CD4-positive, alpha-beta T cell treated with Interleukin-17A for 4 hours (primary cell): ENCODE measurements around the gene SETD9.

Source experiments
- DNase-seq: peaks from one replicate; pipeline ENCODE4 v3.0.0-alpha.2; 2020; ENCODE audit warnings: mixed read lengths

Gene SETD9, protein sequence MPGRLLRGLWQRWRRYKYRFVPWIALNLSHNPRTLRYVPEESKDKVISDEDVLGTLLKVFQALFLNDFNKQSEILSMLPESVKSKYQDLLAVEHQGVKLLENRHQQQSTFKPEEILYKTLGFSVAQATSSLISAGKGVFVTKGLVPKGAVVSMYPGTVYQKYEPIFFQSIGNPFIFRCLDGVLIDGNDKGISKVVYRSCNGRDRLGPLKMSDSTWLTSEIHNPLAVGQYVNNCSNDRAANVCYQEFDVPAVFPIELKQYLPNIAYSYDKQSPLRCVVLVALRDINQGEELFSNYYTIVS

DNA sequence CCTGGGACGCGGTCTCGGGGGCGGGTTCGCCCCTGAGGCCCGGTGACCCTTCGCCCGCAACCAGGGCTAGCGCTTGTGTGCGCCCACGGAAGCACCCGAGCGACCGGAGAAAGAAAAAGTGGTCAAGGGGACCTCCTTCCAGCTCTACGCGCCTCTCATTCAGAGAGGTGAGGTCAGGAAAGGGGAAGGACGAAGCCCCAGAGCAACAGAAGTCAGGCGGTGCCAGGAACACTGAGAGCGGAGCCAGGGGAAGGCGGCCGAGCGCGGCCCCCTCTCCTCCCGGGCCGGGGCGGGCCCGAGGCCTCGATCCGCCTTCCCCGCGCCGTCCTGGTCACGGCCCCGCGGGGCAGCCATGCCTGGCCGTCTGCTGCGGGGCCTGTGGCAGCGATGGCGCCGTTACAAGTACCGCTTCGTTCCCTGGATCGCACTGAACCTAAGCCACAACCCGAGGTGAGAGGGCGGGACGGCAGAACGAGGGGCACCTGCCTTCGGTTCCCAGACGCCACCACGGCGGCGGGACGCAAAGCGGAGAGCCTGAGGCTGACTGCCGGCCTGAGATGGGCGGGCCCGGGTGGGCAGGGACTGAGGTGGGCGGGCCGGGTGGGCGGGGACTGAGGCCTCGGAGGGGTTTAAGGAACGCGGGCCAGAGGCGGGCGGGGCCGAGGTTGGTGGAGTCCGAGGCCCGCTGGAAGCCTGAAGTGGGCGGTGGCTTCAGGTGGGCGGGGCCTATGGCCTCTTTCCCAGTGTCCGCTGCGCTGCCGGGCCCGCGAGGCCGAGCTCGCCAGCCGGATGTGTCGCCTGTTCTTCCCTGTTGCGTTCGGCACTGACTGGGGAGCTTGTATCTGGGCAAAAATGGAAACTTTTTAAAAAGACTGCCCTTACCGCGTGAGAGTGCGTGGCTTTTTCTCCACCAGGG, at the start of gene SETD9:
TSS of gene SETD9 (plus strand) at position 303 of the 916 bp plus-strand sequence. CDS start at position 353, 50 bp downstream.
- DNase-seq = peak; percentile 97

DNA sequence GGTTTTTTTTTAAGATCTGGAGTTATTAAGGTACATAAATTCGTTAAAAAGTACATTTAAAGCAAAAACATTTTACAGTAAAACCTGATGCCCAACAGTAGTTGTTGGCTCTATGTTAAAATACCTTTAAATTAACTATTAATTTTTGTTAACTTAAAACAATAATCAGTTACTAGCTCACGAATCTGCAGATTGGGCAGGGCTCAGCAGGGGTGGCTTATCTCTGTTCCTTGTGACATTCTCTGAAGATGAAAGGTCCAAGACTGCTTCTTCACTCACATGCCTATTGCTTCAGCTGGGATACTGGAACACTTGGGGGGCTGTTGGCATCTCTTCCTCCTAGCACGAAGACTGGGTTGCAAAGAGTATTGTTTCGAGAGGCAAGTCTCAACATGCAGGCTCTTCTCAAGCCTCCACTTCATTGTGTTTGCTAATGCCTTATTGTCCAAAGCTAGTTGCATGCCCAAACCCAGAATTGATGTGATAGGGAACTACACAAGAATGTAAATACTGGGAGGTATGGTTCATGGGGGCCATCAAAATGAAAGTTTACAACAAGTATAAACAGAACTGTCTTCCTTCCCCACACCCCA, 47.4 kb upstream of the SETD9 start:
- DNase-seq = no peak

DNA sequence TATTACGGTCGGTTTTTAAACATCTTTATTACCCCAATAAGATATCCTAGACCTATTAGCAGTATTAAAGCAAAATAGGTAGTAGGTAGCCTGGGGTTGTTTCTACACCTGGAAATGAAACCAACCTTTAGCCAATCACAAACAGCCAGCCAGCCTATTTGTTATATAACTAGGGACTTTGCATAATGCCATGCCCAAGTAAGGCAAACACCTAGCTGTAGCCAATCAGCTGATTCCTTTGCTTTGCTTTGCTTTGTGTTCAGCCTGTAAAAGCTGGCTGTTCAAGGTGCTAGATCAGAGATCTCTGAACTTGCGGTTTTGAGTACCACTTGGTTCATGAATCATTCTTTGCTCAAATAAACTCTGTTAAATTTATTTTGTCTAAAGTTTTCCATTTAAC, 46.5 kb upstream of the SETD9 start:
- DNase-seq = no peak

DNA sequence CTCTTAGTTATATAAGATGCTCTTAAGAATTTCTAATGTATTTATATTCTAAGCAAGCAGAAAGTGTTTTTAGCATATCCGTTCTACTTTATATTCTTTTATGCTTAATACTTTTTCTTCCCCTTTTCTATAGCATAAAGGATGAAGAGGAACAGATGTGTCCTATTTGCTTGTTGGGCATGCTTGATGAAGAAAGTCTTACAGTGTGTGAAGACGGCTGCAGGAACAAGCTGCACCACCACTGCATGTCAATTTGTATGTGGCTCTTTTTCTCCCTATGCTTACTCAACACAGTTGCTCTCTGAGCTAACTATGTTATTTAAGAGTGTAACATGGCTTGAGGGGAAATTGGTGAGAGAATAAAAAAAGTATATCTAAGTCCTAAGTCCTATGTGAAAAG, 37.6 kb upstream of the SETD9 start:
- no peak for DNase-seq

DNA sequence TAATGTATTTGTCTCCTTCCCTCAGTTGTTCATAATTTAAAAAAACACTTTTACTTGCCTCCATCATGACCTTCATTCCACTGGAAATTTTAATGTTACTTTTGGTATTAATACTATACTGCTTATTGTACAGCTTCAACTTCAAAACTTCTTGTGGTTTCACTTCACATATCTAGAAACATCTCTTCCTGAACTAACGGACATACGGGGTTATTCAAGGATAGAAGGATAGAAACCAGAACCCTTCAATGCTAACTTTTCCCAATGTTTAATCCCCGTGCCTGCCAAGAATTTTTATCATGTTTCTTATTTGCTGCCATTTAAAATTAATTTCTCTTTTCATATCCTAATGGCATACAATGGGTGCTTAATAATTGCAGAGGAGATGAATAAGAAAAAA, 36.3 kb upstream of the SETD9 start:
- DNase-seq = no peak

DNA sequence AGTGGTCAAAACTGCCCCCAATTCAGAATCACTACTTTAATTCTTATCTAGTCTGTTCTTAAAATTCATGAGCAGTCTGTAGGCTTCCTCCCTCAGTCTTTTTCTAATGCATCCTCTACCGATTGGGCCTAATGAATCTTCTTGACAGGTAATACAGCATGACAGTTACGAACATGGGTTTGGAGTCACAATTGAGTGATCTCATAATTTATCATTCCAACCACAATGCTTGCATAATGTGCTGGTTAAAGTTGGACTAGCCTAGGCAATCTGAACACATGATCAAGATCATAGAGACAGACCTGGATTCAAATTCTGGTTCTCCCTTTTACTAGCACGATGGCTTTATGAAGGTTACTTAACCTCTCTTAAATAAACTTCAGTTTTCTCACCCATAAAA, 33.1 kb upstream of the SETD9 start:
- DNase-seq = no peak

DNA sequence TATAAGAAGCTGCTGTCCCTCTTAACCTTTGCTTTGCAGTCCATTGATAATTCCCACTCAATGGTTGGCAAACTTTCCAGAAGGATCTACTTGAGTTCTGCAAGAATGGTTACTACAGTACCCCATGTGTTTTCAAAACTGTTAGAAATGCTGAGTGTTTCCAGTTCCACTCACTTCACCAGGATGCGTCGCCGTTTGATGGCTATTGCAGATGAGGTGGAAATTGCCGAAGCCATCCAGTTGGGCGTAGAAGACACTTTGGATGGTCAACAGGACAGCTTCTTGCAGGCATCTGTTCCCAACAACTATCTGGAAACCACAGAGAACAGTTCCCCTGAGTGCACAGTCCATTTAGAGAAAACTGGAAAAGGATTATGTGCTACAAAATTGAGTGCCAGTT, 27.8 kb upstream of the SETD9 start:
- no peak for DNase-seq

DNA sequence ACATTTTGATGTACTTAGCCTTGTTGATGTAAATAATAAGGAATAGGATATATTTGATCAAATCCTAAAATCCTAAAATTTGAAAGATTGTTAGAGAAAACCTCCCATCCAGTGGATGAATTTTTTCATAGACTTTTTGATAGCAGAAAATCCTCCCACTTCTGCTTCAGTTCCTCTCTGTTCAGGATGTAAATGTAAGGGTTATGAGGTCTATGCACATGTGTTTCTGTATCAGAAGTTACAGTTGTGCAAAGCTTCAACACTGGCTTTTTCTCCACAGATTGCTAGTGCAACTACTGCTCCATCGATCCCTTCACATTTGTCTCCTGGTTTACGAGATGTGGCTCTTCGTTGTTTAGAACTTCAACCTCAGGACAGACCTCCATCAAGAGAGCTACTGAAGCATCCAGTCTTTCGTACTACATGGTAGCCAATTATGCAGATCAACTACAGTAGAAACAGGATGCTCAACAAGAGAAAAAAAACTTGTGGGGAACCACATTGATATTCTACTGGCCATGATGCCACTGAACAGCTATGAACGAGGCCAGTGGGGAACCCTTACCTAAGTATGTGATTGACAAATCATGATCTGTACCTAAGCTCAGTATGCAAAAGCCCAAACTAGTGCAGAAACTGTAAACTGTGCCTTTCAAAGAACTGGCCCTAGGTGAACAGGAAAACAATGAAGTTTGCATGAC, 16.0 kb upstream of the SETD9 start:
- DNase-seq = no peak

DNA sequence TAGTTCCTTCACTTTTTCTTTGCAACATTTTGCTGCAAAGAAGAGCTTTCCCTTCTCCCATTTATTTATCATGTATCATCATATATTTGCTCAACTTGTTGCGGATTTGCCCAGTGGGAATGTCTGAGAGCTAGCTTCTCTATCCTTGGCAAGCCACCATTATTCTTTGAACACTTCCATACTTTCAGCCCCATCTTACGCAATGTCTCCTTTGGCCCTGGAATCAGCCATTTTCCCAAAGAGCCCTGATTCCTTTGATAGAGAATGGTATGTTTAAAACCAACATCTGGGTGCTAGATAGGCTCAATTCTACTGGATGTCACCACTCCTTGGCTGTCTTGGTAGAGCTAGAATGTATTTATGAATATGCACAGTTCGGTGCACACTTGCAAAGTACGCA, 12.6 kb upstream of the SETD9 start:
- no peak for DNase-seq

DNA sequence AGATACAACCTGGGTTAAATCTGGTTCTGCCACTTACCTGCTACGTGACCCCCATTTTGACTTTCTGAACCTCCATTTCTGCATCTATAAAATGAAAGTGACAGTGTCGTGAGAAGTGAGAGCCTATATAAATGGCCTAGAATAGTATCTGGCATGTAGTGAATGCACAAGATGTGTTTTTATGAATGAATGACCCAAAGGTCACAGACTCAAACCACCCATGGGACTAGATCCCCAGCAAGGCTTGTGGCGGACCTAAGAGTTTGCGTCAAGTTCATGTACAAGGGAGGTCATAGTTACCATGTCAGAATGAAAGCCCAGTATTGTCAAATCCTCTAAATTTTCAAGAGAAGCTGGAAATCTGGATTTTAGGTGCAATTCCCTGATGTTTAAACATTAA, 11.2 kb upstream of the SETD9 start:
- no peak for DNase-seq

DNA sequence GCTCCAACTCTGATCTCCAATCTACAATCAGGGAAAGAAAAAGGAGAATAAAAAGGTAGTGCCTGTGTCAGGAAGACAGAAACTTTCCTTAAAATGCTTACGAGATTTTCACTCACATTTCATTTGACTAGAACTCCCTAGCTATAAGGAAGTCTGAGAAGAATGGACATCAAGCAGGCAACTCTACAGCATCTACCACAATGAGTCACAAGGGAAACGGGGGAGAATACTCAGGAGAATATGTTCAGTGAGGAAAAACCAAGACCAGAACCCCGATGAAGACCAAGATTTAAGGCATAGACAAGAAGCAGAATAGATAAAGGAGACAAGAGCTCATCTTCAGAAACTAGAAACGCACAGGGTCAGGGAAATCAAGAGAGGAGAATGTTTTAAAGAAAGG, 9.0 kb upstream of the SETD9 start:
- no peak for DNase-seq

DNA sequence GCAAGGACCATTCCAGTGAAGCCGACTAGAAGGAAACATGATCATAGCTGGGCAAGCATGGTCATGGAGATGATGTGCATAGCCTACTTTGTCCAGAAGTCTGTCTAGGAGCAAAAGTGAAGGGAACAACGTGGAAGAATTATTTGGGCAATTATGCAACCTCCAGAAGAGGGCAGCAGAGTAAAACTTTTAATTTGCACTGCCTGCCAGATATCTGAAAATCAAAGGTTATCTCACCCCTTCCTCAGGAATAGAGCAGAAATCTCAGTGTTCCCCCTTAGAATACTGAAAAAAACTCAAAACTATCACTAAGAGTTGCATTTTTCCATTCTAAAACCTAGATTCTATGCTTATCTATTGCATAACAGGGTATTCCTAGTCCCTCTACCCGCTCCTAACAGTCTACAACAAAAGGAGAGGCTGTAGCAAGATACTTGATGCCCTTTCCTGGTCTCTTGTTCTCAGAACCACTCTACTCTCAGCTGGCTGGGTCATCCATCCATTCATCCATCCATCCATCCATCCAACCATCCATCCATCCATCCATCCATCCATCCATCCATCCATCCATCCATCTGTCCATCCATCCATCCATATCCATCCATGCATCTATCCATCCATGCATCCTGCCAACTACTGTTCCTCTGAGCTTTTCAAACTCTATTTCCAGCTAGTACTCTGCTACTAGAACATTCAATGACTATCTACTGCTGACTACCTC, 8.4 kb upstream of the SETD9 start:
- peak; percentile 53 for DNase-seq

DNA sequence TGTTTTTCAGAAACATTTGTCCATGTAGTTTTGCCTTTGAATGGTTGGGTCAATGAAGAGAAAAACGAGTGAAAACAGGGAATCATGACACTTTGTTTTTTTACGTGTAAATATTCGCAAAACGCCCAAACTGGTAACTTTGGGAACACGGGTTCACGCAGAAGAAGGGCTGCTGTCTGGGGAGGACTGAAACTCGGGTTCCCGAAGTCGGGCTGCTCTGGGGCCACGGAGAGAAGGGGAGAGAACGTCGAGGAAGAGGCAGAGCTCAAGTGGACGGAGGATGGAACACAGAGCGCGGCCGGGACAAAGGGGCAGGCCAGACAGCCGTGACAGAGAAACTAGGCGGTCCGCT, 478 bp upstream of the SETD9 start:
- DNase-seq = no peak

DNA sequence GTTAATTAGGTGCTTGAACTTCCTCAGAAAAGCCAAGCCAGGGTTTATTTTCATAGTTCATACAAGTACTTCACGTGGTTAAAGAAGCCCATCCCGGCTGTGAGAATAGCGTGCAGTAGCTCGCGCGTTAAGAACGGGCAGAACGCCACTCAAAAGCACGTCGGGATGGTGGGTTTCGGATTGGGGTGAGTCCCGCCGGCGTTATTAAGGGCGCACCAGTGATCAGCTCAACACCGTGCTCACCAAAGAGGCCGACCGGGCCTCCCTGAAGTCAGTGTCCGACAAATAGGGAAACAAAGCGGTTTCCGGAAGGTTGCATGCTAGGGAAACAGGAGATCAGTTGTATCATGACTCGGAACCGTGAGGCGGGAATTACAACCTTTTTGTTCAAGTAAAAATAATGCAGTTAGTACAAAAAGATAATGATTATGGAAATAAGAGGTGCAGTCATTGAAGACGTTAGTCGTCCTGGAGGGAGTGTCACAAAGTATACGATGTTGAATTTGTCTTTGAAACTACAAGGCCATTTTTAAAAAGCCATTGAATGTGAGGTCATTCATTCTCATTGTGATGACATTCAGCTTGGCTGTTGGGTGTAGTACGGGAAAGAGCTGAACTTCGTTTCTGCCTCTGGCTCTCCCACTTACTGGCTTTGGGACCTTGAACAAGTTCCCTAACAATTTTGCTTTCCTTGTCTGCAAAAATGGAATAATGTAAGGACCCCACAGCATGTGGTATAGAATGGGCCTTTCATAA, 992 bp downstream of the SETD9 start:
- no peak for DNase-seq

DNA sequence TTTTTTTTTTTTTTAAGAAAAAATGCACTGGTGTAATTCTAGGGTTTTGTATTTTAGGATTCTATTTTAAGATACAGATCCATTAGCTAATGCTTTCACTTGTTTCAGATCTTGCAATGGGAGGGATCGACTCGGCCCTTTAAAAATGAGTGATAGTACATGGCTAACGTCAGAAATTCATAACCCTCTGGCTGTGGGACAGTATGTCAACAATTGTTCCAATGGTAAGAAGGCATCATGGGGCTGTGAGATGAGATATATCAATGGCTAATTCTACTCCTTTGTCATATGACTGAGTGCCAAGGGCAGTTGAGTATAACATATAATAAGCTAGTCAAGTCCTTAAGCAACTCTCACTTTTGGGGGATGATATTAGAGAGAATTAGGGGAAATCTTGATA, 4.4 kb downstream of the SETD9 start:
- no peak for DNase-seq

DNA sequence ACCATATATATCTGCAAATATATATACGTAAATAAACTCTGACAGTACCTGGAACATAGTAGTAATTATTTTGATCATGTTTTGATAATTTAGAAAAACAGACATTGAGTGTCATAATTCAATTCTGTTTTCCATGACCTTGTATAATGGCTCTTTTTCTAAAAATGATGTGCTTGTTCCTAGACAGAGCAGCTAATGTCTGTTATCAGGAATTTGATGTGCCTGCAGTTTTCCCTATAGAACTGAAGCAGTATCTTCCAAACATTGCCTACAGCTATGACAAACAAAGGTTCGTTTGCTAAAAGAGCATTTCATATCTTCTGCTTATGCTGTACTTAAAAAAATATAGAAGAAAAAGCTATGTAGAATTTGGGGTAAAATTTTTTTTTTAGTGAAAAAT, 5.3 kb downstream of the SETD9 start:
- no peak for DNase-seq

DNA sequence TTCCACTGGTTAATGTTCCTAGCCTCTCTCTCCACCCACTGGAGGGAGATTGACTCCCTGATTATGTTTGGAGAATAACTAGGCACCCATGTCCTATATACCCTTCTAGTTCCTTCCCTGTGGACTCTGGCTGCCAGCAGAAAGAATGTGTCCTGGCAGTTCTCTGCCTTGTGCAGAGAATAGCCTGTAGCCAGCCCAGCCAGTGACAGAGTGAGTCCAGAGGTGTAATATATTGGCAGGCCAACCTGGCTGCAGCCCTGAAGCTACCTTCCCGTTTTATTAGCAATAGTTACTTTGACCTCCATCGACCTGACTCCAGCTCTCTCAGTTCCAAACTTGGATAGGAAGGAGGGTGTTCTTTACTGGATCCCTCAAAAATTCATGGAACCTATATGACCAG, 8.1 kb downstream of the SETD9 start:
- DNase-seq = no peak

DNA sequence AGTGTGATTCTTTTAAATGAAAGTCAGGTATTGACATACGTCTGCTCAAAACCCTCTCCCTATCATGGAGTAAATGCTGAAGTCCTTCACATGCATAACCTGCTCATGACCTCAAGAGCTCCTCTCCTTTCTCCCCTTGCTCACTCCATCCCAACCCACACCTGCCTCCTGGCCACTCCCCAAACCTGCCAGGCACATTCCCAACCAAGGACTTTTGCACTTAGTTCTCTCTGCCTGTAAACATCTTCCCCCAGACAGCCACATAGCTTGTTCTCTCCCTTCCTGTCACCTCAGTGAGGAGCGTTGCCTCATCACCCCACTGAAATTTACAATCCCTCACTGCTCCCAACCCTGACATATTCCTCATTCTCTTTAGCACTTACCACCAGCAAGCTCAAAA, 8.7 kb downstream of the SETD9 start:
- DNase-seq = no peak

DNA sequence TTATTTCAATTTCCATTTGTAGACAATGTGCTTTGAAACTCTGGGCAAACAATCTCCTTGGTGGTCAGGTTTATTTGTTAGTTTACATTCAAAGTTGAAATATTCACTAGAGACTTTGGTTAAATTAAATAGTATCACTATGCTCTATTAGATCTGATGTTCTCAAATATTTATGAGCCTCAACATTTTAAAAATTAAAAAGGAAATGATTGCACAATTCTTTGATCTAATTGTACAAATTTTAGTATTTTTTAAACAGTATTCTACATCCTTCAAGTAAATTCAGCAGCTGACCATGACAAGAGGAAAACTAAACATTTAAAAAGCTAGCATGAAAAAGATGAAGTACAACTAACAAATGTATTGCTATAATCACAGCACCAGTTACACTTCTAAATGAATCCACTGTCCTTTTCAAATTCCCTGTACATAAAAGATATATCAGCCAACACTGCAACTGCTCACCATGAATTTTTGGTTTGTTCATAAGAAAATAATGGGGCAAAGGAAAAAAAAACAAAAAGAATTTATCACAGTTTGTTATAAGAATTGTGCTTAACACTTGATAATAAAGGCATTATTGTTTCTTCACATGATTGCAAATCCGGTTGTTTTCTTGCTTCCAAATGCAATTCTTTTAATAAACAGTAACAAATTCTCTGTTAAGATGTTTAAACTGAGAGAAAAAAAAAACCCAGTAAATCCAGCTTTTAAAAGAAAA, 10.7 kb downstream of the SETD9 start:
- DNase-seq = no peak

DNA sequence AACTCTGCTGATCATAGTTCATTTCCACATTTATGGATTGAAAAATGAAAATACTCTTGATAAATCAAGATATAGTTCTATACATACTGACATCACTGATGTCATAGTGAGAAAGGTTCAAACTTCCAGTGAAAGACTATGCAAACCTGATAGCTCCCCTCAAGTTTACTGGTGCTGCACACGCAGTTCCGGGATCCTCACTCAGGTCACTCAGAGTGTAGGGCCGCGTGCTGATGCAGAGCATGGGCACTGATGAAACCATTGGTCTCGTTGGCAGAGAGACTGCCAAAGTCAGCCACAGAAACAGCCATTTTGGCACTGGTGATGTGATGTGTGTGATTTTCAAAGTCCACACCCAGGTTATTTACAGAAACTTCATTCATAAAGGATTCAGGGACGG, 13.5 kb downstream of the SETD9 start:
- no peak for DNase-seq

DNA sequence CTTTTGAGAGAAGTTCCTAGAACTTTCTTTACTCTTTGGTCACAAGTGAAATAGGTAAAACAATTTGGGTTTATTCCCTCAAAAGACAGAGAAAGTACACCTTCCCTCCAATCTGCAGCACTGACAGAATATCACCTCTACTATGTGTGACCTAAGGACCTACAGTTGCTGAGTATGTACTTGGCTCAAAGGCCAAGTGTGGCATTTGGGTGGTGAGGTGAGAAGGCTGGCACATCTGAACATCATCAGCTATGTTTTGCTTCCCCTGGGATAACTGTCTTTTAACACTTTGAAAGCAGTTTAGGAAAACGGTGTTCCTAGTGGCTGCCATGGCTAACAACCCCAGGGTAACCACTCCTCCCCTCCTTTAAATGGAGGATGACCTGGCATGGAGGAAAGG, 24.9 kb downstream of the SETD9 start:
- no peak for DNase-seq
